ENCODE data around the gene ZER1.
"Not testable (repeated sequence)": the region's sequence is repeated elsewhere in the genome, so short reads cannot be mapped to it uniquely, and the experiment has no call there.

The ZER1 gene

DNA sequence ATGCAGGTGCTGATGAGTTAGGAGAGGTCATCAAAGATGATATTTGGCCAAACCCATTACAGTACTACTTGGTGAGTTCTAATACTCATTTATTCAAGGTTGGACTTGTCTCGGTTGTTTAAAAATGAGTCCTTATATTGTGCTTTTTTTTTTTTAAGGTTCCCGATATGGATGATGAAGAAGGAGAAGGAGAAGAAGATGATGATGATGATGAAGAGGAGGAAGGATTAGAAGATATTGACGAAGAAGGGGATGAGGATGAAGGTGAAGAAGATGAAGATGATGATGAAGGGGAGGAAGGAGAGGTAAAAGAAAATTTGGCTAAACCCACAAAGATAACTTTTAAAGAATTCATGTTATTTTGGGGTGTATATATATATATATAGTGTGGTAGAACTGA lies 78.0 kb downstream of the ZER1 start:
- H3K27me3 ChIP-seq (ENCODE audit: control insufficient read depth, insufficient read depth, low read length); H3K27ac ChIP-seq (ENCODE audit: low read length); H3K4me3 ChIP-seq (ENCODE audit: low read length); H3K9me3 ChIP-seq (ENCODE audit: control insufficient read depth, insufficient read depth, low read length); H3K4me1 ChIP-seq (ENCODE audit: control insufficient read depth, insufficient read depth, low read length); DNase-seq (ENCODE audit: low read depth, low spot score): not testable (repeated sequence)
- 100% methylated on average over 2 of the region's 3 CpGs for WGBS (ENCODE audit: insufficient coverage, insufficient read length)
- H3K36me3 ChIP-seq (ENCODE audit: control insufficient read depth, insufficient read depth, low read length) = peaks cover 22% of the 10 kb centered on the region

- peak overlapping the region; percentile 44 for H3K4me3 ChIP-seq (ENCODE audit: low read length)
- H3K36me3 ChIP-seq (ENCODE audit: control insufficient read depth, insufficient read depth, low read length) = peaks cover 19% of the 10 kb centered on the region
- 0 out of 2 replicates have a peak, but pooled peaks cover 3% of the 10 kb centered on the region for H3K4me1 ChIP-seq (ENCODE audit: control insufficient read depth, insufficient read depth, low read length)
- no peak for DNase-seq (ENCODE audit: low read depth, low spot score)
- no peaks in the 10 kb centered on the region for H3K27me3 ChIP-seq (ENCODE audit: control insufficient read depth, insufficient read depth, low read length)
- no CpG with 5 or more reads among the region's 5 CpGs for WGBS (ENCODE audit: insufficient coverage, insufficient read length)
- no peak overlapping the region for H3K27ac ChIP-seq (ENCODE audit: low read length)
- no peaks in the 10 kb centered on the region for H3K9me3 ChIP-seq (ENCODE audit: control insufficient read depth, insufficient read depth, low read length)
Observed at GRCh38 chr9:128690684-128691034, 81.1 kb downstream of the ZER1 start.

DNA sequence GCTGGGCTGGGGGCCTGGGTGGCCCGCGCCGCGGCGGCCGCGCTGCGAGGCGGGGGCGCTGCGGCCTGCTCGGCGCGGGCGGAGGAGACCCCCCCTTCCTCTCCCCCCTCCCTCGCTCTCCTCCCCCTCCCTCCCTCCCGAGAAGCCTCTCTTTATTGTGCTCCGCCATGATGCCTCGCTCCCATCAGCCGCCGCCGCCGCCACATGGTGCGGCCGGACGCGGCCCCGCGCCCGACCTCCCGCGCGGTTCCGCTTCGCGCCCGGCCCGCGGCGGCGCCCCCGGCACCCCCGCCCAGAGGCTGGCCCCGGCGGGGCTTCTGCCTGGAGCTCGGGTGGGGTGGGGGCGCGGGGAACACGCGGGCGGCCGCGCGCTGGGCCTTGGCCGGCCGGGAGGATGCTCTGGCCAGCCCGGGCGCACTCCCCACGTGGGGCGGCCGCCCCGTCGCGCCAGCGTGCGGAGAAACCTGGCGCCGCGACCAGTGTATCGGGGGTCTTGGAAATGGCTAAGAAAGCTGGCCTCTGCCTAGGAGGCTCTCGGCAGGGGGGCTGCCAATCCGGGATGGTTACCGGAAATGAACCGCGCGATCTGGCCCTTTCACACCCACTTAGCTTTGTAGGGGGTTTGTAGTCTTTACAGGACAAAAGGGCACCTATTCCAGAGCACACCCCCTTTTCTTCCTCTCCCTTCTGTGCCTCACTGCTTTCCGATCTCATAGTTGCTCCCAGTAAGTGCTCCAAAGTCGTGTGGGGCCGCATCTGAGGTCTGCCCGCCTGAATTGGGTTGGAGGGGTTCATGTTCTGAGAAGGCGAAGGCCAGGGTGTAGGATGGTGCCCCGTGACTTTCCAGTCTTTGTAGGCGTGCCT lies 81.7 kb downstream of the ZER1 start:
- no CpG with 5 or more reads among the region's 83 CpGs for whole genome bisulfite sequencing (ENCODE audit: insufficient coverage, insufficient read length)
- peaks cover 19% of the 10 kb centered on the region for H3K36me3 ChIP-seq (ENCODE audit: control insufficient read depth, insufficient read depth, low read length)
- H3K27ac ChIP-seq (ENCODE audit: low read length) = no peak overlapping the region
- peak overlapping the region; percentile 44 for H3K4me3 ChIP-seq (ENCODE audit: low read length)
- H3K27me3 ChIP-seq (ENCODE audit: control insufficient read depth, insufficient read depth, low read length) = no peaks in the 10 kb centered on the region
- H3K9me3 ChIP-seq (ENCODE audit: control insufficient read depth, insufficient read depth, low read length) = no peaks in the 10 kb centered on the region
- 0 out of 2 replicates have a peak, but pooled peaks cover 4% of the 10 kb centered on the region for H3K4me1 ChIP-seq (ENCODE audit: control insufficient read depth, insufficient read depth, low read length)
- no peak for DNase-seq (ENCODE audit: low read depth, low spot score)

DNA sequence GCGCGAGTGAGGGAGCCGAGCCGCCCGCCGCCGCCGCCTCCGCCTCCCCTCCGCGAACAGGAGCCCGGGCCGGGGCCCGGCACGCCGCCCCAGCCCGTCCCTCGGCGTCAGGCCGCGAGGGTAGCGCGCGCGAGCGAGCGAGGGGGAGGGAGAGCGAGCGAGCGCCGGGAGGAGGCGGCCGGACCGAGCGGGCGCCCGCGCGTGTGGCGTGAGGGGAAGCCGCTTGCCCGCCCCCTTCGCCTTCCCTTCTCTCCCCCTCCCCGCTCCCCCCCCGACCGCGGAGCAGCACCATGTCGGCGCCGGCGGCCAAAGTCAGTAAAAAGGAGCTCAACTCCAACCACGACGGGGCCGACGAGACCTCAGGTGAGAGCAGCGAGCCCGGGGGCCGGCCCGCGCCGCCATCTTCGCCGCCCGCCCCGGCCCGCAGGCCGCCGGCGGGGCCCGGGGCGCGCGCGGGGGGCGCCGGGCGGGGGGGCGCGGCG lies 82.4 kb downstream of the ZER1 start:
- no peak overlapping the region for H3K27ac ChIP-seq (ENCODE audit: low read length)
- no peaks in the 10 kb centered on the region for H3K9me3 ChIP-seq (ENCODE audit: control insufficient read depth, insufficient read depth, low read length)
- peak overlapping the region; percentile 44 for H3K4me3 ChIP-seq (ENCODE audit: low read length)
- peaks cover 20% of the 10 kb centered on the region for H3K36me3 ChIP-seq (ENCODE audit: control insufficient read depth, insufficient read depth, low read length)
- WGBS (ENCODE audit: insufficient coverage, insufficient read length) = no CpG with 5 or more reads among the region's 80 CpGs
- DNase-seq (ENCODE audit: low read depth, low spot score) = no peak
- no peaks in the 10 kb centered on the region for H3K27me3 ChIP-seq (ENCODE audit: control insufficient read depth, insufficient read depth, low read length)
- 0 out of 2 replicates have a peak, but pooled peaks cover 4% of the 10 kb centered on the region for H3K4me1 ChIP-seq (ENCODE audit: control insufficient read depth, insufficient read depth, low read length)

DNA sequence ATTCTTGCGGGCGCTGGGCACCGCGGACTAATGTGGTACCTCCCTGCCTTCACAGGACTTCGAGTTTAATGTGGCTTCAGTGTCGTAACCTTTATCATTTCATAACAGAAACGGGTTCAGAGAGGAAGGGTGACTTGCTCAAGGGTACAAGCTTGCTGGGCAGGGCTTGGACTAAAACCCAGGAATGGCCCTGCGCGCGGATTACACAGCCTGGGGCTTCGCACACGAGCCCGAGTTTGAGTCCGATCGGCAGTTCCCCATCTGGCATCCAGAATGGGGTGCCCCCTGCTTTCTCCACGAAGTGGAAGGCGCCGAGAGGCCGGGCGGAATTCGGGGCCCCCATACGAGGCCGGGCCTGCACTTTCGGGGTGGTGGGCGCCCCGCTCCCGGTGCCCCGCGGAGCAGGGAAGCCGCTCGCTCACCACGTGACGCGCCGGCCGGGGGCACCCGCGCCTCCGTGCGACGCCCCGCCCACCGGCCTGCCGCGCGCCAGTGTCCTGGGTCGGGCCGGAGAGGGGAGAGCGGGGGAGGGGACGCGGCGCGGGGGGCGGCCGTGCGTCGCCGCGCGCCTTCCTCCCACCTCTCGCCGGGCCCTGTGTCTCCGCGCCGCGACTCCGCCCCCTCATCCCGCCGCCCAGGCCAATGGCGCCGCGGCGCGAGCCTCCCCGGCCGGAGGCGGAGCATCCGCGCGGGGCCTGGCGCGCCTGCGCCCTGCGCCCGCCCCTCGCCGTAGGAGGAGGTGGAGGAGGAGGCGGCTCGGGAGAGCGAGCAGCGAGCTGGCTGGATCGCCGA lies 83.0 kb downstream of the ZER1 start, which contains the start of gene SET:
Gene SET, plus strand, starts transcription at position 722 of the 792 bp plus-strand sequence. CDS start 361 bp downstream, outside the sequence.
- H3K4me3 ChIP-seq (ENCODE audit: low read length) = peak within 1 kb of the TSS; percentile 44
- H3K27ac ChIP-seq (ENCODE audit: low read length) = peak within 1 kb of the TSS; percentile 8
- 0 out of 2 replicates have a peak, but pooled peaks cover 4% of the 10 kb centered on the region for H3K4me1 ChIP-seq (ENCODE audit: control insufficient read depth, insufficient read depth, low read length)
- WGBS (ENCODE audit: insufficient coverage, insufficient read length) = no CpG with 5 or more reads among the region's 93 CpGs
- DNase-seq (ENCODE audit: low read depth, low spot score) = peak; percentile 71
- H3K9me3 ChIP-seq (ENCODE audit: control insufficient read depth, insufficient read depth, low read length) = no peaks in the 10 kb centered on the region
- H3K27me3 ChIP-seq (ENCODE audit: control insufficient read depth, insufficient read depth, low read length) = no peaks in the 10 kb centered on the region
- H3K36me3 ChIP-seq (ENCODE audit: control insufficient read depth, insufficient read depth, low read length) = peaks cover 17% of the 10 kb centered on the region

GRCh38 chr9:128687453-128687852 lies 84.3 kb downstream of the ZER1 start:
- Histone ChIP-seq H3K4me1 (ENCODE audit: control insufficient read depth, insufficient read depth, low read length) (0 out of 2 replicates have a peak, but pooled peaks cover 4% of the 10 kb centered on the region), H3K4me3 (ENCODE audit: low read length) (no peak overlapping the region)

GRCh38 chr9:128685636-128686489 lies 85.9 kb downstream of the ZER1 start:
- Histone ChIP-seq H3K4me1 (ENCODE audit: control insufficient read depth, insufficient read depth, low read length) (0 out of 2 replicates have a peak, but pooled peaks cover 4% of the 10 kb centered on the region), H3K27ac (ENCODE audit: low read length) (no peak overlapping the region), H3K36me3 (ENCODE audit: control insufficient read depth, insufficient read depth, low read length) (peaks cover 4% of the 10 kb centered on the region; the same call in 1 of the 2 replicates), H3K27me3 (ENCODE audit: control insufficient read depth, insufficient read depth, low read length) (no peaks in the 10 kb centered on the region), H3K9me3 (ENCODE audit: control insufficient read depth, insufficient read depth, low read length) (no peaks in the 10 kb centered on the region), H3K4me3 (ENCODE audit: low read length) (peak overlapping the region; percentile 90; the same call in 1 of the 2 replicates)
- no peak for DNase-seq (ENCODE audit: low read depth, low spot score)
- no CpG with 5 or more reads among the region's 17 CpGs for WGBS (ENCODE audit: insufficient coverage, insufficient read length)

More at GRCh38 chr9:128687453-128687852, 84.3 kb downstream of the ZER1 start:
- Histone ChIP-seq H3K27ac (ENCODE audit: low read length) (no peak overlapping the region), H3K27me3 (ENCODE audit: control insufficient read depth, insufficient read depth, low read length) (no peaks in the 10 kb centered on the region), H3K9me3 (ENCODE audit: control insufficient read depth, insufficient read depth, low read length) (no peaks in the 10 kb centered on the region), H3K36me3 (ENCODE audit: control insufficient read depth, insufficient read depth, low read length) (peaks cover 13% of the 10 kb centered on the region)
- DNase-seq (ENCODE audit: low read depth, low spot score) = no peak
- no CpG with 5 or more reads among the region's 4 CpGs for WGBS (ENCODE audit: insufficient coverage, insufficient read length)

- Histone ChIP-seq H3K4me3 (ENCODE audit: low read length) (peak overlapping the region; percentile 90), H3K9me3 (ENCODE audit: control insufficient read depth, insufficient read depth, low read length) (no peaks in the 10 kb centered on the region), H3K27me3 (ENCODE audit: control insufficient read depth, insufficient read depth, low read length) (no peaks in the 10 kb centered on the region), H3K27ac (ENCODE audit: low read length) (no peak overlapping the region), H3K36me3 (ENCODE audit: control insufficient read depth, insufficient read depth, low read length) (peaks cover 4% of the 10 kb centered on the region; the same call in 1 of the 2 replicates), H3K4me1 (ENCODE audit: control insufficient read depth, insufficient read depth, low read length) (0 out of 2 replicates have a peak, but pooled peaks cover 4% of the 10 kb centered on the region)
- WGBS (ENCODE audit: insufficient coverage, insufficient read length) = no CpG with 5 or more reads among the region's 15 CpGs
- no peak for DNase-seq (ENCODE audit: low read depth, low spot score)
Observed at GRCh38 chr9:128684325-128685199, 87.2 kb downstream of the ZER1 start.

- no peak for DNase-seq (ENCODE audit: low read depth, low spot score)
- Histone ChIP-seq H3K9me3 (ENCODE audit: control insufficient read depth, insufficient read depth, low read length) (no peaks in the 10 kb centered on the region), H3K4me1 (ENCODE audit: control insufficient read depth, insufficient read depth, low read length) (0 out of 2 replicates have a peak, but pooled peaks cover 4% of the 10 kb centered on the region), H3K4me3 (ENCODE audit: low read length) (peak overlapping the region; percentile 90), H3K27ac (ENCODE audit: low read length) (no peak overlapping the region), H3K27me3 (ENCODE audit: control insufficient read depth, insufficient read depth, low read length) (no peaks in the 10 kb centered on the region), H3K36me3 (ENCODE audit: control insufficient read depth, insufficient read depth, low read length) (peaks cover 4% of the 10 kb centered on the region; the same call in 1 of the 2 replicates)
- WGBS (ENCODE audit: insufficient coverage, insufficient read length) = no CpG with 5 or more reads among the region's 3 CpGs
Observed at GRCh38 chr9:128684065-128684324, 87.7 kb downstream of the ZER1 start.
